Activated naive CD8-positive, alpha-beta T cell treated with anti-CD3 and anti-CD28 coated beads for 36 hours (primary cell): Measurements from ENCODE around the gene RFXAP. TPM values are rescaled to one million over a fixed set of nuclear protein-coding genes. Genes with fewer than 3 reads are reported as not detected.
"Not testable (repeated sequence)": the region's sequence is repeated elsewhere in the genome, so short reads cannot be mapped to it uniquely, and the experiment has no call there.

Experiments used
- DNase-seq: peaks from one replicate; pipeline ENCODE4 v3.0.0; 2021
- H3K27ac Mint-ChIP-seq: one replicate; pipeline ENCODE4 v1.8.0; 2022; ENCODE audit warnings: mild to moderate bottlenecking, moderate library complexity, mixed read lengths
- H3K27me3 Mint-ChIP-seq: one replicate; pipeline ENCODE4 v1.8.0; 2022; ENCODE audit warnings: mild to moderate bottlenecking, mixed read lengths
- H3K36me3 Mint-ChIP-seq: one replicate; pipeline ENCODE4 v1.8.0; 2021; ENCODE audit warnings: mild to moderate bottlenecking, mixed read lengths
- H3K4me1 Mint-ChIP-seq: one replicate; pipeline ENCODE4 v1.8.0; 2021; ENCODE audit warnings: mixed read lengths
- H3K4me3 Mint-ChIP-seq: one replicate; pipeline ENCODE4 v1.8.0; 2022; ENCODE audit warnings: mild to moderate bottlenecking, moderate library complexity, mixed read lengths
- H3K9me3 Mint-ChIP-seq: one replicate; pipeline ENCODE4 v1.8.0; 2022; ENCODE audit warnings: mixed read lengths
- total RNA-seq, 2 experiments: library from RNA; stranded (reverse); gene quantifications; one replicate each; pipeline ENCODE4 v1.2.3, GENCODE V29; 2021

RFXAP gene
- 10 to 100 TPM; 12.6 to 15.6 TPM for total RNA-seq

GRCh38 chr13:36818804-36819738 is at the start of gene RFXAP:
Gene RFXAP, plus strand, starts transcription at chr13:36819222. Its CDS starts 136 bp downstream, at chr13:36819358.
- Mint-ChIP-seq H3K36me3 (peaks cover 11% of the 10 kb centered on the region), H3K27me3 (no peaks in the 10 kb centered on the region), H3K9me3 (no peaks in the 10 kb centered on the region), H3K4me3 (peak within 1 kb of the TSS; percentile 90), H3K4me1 (peaks cover 50% of the 10 kb centered on the region), H3K27ac (peak within 1 kb of the TSS; percentile 95)
- DNase-seq: peak; percentile 92

GRCh38 chr13:36769545-36769944 is 49.5 kb upstream of the RFXAP start:
- H3K27me3 Mint-ChIP-seq: peaks cover 25% of the 10 kb centered on the region
- H3K9me3 Mint-ChIP-seq: peaks cover 4% of the 10 kb centered on the region
- no peak overlapping the region for H3K4me3 Mint-ChIP-seq
- DNase-seq: no peak
- no peaks in the 10 kb centered on the region for H3K36me3 Mint-ChIP-seq
- no peak overlapping the region for H3K27ac Mint-ChIP-seq
- H3K4me1 Mint-ChIP-seq: no peaks in the 10 kb centered on the region

GRCh38 chr13:36770741-36771140 is 48.3 kb upstream of the RFXAP start:
- Mint-ChIP-seq H3K36me3 (no peaks in the 10 kb centered on the region), H3K4me3 (no peak overlapping the region), H3K27me3 (peaks cover 33% of the 10 kb centered on the region), H3K9me3 (peaks cover 4% of the 10 kb centered on the region), H3K27ac (no peak overlapping the region), H3K4me1 (no peaks in the 10 kb centered on the region)
- no peak for DNase-seq

GRCh38 chr13:36772853-36773252 is 46.2 kb upstream of the RFXAP start:
- no peaks in the 10 kb centered on the region for H3K9me3 Mint-ChIP-seq
- H3K27ac Mint-ChIP-seq: no peak overlapping the region
- H3K36me3 Mint-ChIP-seq: no peaks in the 10 kb centered on the region
- H3K4me3 Mint-ChIP-seq: no peak overlapping the region
- H3K27me3 Mint-ChIP-seq: peaks cover 24% of the 10 kb centered on the region
- no peaks in the 10 kb centered on the region for H3K4me1 Mint-ChIP-seq
- DNase-seq: no peak

- DNase-seq: no peak
- peaks cover 26% of the 10 kb centered on the region for H3K27me3 Mint-ChIP-seq
- H3K4me1 Mint-ChIP-seq: no peaks in the 10 kb centered on the region
- H3K9me3 Mint-ChIP-seq: no peaks in the 10 kb centered on the region
- no peak overlapping the region for H3K4me3 Mint-ChIP-seq
- no peak overlapping the region for H3K27ac Mint-ChIP-seq
- H3K36me3 Mint-ChIP-seq: no peaks in the 10 kb centered on the region
Measured at GRCh38 chr13:36774931-36775330, 44.1 kb upstream of the RFXAP start.

- Mint-ChIP-seq H3K9me3 (no peaks in the 10 kb centered on the region), H3K36me3 (no peaks in the 10 kb centered on the region), H3K27me3 (peaks cover 26% of the 10 kb centered on the region), H3K4me3 (no peak overlapping the region), H3K27ac (no peak overlapping the region), H3K4me1 (no peaks in the 10 kb centered on the region)
- DNase-seq: no peak
Measured at GRCh38 chr13:36776175-36776574, 42.8 kb upstream of the RFXAP start.

GRCh38 chr13:36778083-36778671 is 40.8 kb upstream of the RFXAP start:
- Mint-ChIP-seq H3K27ac (no peak overlapping the region), H3K4me1 (no peaks in the 10 kb centered on the region), H3K36me3 (no peaks in the 10 kb centered on the region), H3K27me3 (peaks cover 21% of the 10 kb centered on the region), H3K9me3 (no peaks in the 10 kb centered on the region), H3K4me3 (no peak overlapping the region)
- DNase-seq: no peak

GRCh38 chr13:36783890-36784289 is 35.1 kb upstream of the RFXAP start:
- H3K27ac Mint-ChIP-seq: no peak overlapping the region
- no peaks in the 10 kb centered on the region for H3K36me3 Mint-ChIP-seq
- no peak overlapping the region for H3K4me3 Mint-ChIP-seq
- no peaks in the 10 kb centered on the region for H3K9me3 Mint-ChIP-seq
- H3K4me1 Mint-ChIP-seq: no peaks in the 10 kb centered on the region
- H3K27me3 Mint-ChIP-seq: peaks cover 20% of the 10 kb centered on the region
- DNase-seq: no peak

GRCh38 chr13:36786175-36786574 is 32.8 kb upstream of the RFXAP start:
- H3K9me3 Mint-ChIP-seq, H3K36me3 Mint-ChIP-seq, H3K4me1 Mint-ChIP-seq, DNase-seq, H3K27ac Mint-ChIP-seq, H3K4me3 Mint-ChIP-seq: not testable (repeated sequence)
- H3K27me3 Mint-ChIP-seq: peaks cover 17% of the 10 kb centered on the region

GRCh38 chr13:36787181-36787580 is 31.8 kb upstream of the RFXAP start:
- Mint-ChIP-seq H3K27me3 (peaks cover 21% of the 10 kb centered on the region), H3K4me1 (no peaks in the 10 kb centered on the region), H3K36me3 (no peaks in the 10 kb centered on the region), H3K4me3 (no peak overlapping the region), H3K27ac (no peak overlapping the region), H3K9me3 (no peaks in the 10 kb centered on the region)
- DNase-seq: no peak

GRCh38 chr13:36788276-36788675 is 30.7 kb upstream of the RFXAP start:
- Mint-ChIP-seq H3K36me3 (no peaks in the 10 kb centered on the region), H3K4me1 (no peaks in the 10 kb centered on the region), H3K27ac (no peak overlapping the region), H3K27me3 (peaks cover 21% of the 10 kb centered on the region), H3K9me3 (no peaks in the 10 kb centered on the region), H3K4me3 (no peak overlapping the region)
- no peak for DNase-seq

GRCh38 chr13:36789061-36789460 is 30.0 kb upstream of the RFXAP start:
- H3K4me3 Mint-ChIP-seq: no peak overlapping the region
- H3K27me3 Mint-ChIP-seq: peaks cover 17% of the 10 kb centered on the region
- no peak for DNase-seq
- no peaks in the 10 kb centered on the region for H3K9me3 Mint-ChIP-seq
- H3K36me3 Mint-ChIP-seq: no peaks in the 10 kb centered on the region
- H3K4me1 Mint-ChIP-seq: no peaks in the 10 kb centered on the region
- H3K27ac Mint-ChIP-seq: no peak overlapping the region

GRCh38 chr13:36789730-36790129 is 29.3 kb upstream of the RFXAP start:
- no peak for DNase-seq
- Mint-ChIP-seq H3K27ac (no peak overlapping the region), H3K9me3 (no peaks in the 10 kb centered on the region), H3K4me3 (no peak overlapping the region), H3K4me1 (no peaks in the 10 kb centered on the region), H3K27me3 (peaks cover 12% of the 10 kb centered on the region), H3K36me3 (no peaks in the 10 kb centered on the region)

GRCh38 chr13:36794706-36795105 is 24.3 kb upstream of the RFXAP start:
- no peaks in the 10 kb centered on the region for H3K4me1 Mint-ChIP-seq
- no peak overlapping the region for H3K4me3 Mint-ChIP-seq
- no peak overlapping the region for H3K27ac Mint-ChIP-seq
- H3K9me3 Mint-ChIP-seq: no peaks in the 10 kb centered on the region
- H3K36me3 Mint-ChIP-seq: no peaks in the 10 kb centered on the region
- no peak for DNase-seq
- peaks cover 16% of the 10 kb centered on the region for H3K27me3 Mint-ChIP-seq

GRCh38 chr13:36795463-36795862 is 23.6 kb upstream of the RFXAP start:
- Mint-ChIP-seq H3K9me3 (no peaks in the 10 kb centered on the region), H3K27me3 (peaks cover 16% of the 10 kb centered on the region), H3K36me3 (no peaks in the 10 kb centered on the region), H3K4me1 (no peaks in the 10 kb centered on the region), H3K4me3 (no peak overlapping the region), H3K27ac (no peak overlapping the region)
- no peak for DNase-seq

- Mint-ChIP-seq H3K27ac (no peak overlapping the region), H3K36me3 (no peaks in the 10 kb centered on the region), H3K4me1 (no peaks in the 10 kb centered on the region), H3K27me3 (peaks cover 16% of the 10 kb centered on the region), H3K4me3 (no peak overlapping the region), H3K9me3 (no peaks in the 10 kb centered on the region)
- DNase-seq: no peak
Measured at GRCh38 chr13:36796052-36796451, 23.0 kb upstream of the RFXAP start.
